BE2C (cell line): ENCODE data around the gene PTPRN2.

Source experiments
- DNase-seq: peaks from one replicate; pipeline ENCODE4 v3.0.0-alpha.2; 2020
- H3K27me3 ChIP-seq: fragments of 250-450 bp; sonication (Bioruptor Pico); 2 replicates; pipeline ENCODE4 v1.5.1; 2020; ENCODE audit warnings: mild to moderate bottlenecking
- H3K36me3 ChIP-seq: fragments of 250-450 bp; sonication (Bioruptor Pico); 2 replicates; pipeline ENCODE4 v1.5.1; 2020; ENCODE audit warnings: mild to moderate bottlenecking
- H3K4me1 ChIP-seq: fragments of 250-450 bp; sonication (Bioruptor Pico); 2 replicates; pipeline ENCODE4 v1.5.1; 2020
- H3K4me3 ChIP-seq: 2 replicates; pipeline ENCODE4 v1.5.1; 2011; ENCODE audit warnings: low read depth, low read length
- H3K9me3 ChIP-seq: fragments of 250-450 bp; sonication (Bioruptor Pico); 2 replicates; pipeline ENCODE4 v1.5.1; 2020
- TF ChIP-seq, protein P1 (sequence below): IDR thresholded peaks from 2 replicates; pipeline ENCODE4 v1.5.1; 2012; ENCODE audit warnings: mild to moderate bottlenecking, low read depth, low read length

Gene PTPRN2

DNA sequence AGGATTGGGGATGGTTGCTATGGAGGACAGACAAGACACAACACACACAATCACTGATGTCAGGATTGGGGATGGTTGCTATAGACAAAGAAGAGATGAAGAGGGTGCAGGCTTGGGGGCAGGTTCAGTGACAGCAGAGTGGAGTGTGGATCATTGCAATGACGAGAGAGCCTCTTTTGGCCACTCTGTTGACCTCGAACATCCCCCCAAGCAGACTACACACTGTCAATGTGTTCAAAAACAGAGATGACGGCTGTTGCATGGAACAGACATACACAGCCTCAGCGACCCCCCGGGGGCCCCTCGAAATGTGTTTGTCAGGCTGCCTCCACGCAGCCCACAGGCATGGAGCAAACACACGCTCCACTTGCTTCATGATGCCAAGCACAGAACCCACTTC is 133.0 kb downstream of the PTPRN2 start:
- Histone ChIP-seq H3K4me1 (no peaks in the 10 kb centered on the region), H3K9me3 (no peaks in the 10 kb centered on the region), H3K27me3 (no peaks in the 10 kb centered on the region), H3K4me3 (no peak overlapping the region), H3K36me3 (no peaks in the 10 kb centered on the region)
- DNase-seq, result no peak
- TF ChIP-seq, protein P1, sequence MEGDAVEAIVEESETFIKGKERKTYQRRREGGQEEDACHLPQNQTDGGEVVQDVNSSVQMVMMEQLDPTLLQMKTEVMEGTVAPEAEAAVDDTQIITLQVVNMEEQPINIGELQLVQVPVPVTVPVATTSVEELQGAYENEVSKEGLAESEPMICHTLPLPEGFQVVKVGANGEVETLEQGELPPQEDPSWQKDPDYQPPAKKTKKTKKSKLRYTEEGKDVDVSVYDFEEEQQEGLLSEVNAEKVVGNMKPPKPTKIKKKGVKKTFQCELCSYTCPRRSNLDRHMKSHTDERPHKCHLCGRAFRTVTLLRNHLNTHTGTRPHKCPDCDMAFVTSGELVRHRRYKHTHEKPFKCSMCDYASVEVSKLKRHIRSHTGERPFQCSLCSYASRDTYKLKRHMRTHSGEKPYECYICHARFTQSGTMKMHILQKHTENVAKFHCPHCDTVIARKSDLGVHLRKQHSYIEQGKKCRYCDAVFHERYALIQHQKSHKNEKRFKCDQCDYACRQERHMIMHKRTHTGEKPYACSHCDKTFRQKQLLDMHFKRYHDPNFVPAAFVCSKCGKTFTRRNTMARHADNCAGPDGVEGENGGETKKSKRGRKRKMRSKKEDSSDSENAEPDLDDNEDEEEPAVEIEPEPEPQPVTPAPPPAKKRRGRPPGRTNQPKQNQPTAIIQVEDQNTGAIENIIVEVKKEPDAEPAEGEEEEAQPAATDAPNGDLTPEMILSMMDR, result no peak

DNA sequence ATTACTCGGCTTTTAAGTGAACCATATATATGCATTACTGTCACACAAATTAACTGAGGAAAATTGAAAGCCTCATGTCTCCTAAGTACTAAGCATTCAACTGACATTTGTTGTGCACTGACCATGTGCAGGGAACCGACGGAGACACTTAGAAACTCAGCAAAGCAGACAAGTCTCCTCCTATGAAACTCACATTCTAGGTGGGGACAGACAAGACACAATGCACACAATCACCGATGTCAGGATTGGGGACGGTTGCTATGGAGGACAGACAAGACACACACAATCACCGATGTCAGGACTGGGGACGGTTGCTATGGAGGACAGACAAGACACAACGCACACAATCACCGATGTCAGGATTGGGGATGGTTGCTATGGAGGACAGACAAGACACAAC is 134.0 kb downstream of the PTPRN2 start:
- Histone ChIP-seq H3K27me3 (no peaks in the 10 kb centered on the region), H3K4me1 (no peaks in the 10 kb centered on the region), H3K4me3 (no peak overlapping the region), H3K36me3 (no peaks in the 10 kb centered on the region), H3K9me3 (no peaks in the 10 kb centered on the region)
- TF ChIP-seq, protein P1, result no peak
- no peak for DNase-seq

DNA sequence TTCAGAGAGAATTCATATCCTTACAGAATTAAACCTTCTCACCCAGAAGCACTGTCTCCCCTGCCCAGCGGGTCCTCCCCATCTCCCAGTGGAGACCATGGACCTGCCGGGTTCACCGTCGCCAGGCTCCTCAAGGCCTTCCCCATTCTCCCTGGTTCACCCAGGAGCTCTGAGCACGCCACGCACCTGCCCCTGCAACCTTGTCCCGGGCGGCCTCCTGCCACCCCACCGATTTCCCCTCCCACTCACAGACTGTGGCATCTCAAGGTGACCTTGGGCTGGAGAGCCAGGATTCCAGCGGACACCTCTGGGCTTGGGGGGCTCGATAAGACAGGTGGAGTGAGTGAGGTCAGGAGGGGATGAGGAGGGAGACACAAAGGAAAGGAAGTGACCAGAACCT is 135.3 kb downstream of the PTPRN2 start:
- Histone ChIP-seq H3K27me3 (no peaks in the 10 kb centered on the region), H3K4me1 (no peaks in the 10 kb centered on the region; the same call in 1 of the 2 replicates), H3K36me3 (no peaks in the 10 kb centered on the region), H3K9me3 (no peaks in the 10 kb centered on the region), H3K4me3 (no peak overlapping the region)
- no peak for DNase-seq
- TF ChIP-seq, protein P1, result no peak

DNA sequence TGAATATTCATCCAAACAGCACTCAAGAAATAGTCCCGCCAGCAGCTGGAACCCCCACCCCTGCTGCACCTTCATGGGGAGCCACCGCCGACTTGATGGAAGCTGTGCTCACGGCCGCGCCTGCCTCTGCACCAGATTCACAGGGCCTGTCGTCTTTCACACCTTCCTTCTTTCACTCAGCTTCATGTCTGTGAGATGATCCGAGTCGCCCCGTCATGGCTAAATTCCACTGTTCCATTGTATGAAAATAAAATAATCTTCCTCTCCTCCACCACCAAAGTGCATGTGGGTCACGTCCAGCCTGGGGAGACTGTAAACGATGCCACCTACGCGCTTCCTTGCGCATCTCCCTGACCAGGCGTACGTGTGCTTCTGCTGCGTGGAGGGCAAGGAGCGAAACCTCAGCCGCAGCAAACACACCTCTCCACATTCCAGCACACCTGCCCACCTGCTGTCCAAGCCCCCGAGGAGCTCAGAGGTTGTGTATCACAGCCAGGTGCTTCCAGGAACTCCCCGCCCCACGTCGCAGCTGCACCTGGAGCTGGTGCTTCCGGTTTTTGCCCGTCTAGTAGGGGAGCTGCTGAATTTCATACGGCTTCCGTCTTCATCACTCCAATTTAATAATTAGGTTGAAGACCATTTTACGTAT is 137.0 kb downstream of the PTPRN2 start:
- Histone ChIP-seq H3K27me3 (no peaks in the 10 kb centered on the region), H3K36me3 (no peaks in the 10 kb centered on the region), H3K4me1 (no peaks in the 10 kb centered on the region; the same call in 1 of the 2 replicates), H3K9me3 (no peaks in the 10 kb centered on the region), H3K4me3 (no peak overlapping the region)
- DNase-seq, result no peak
- TF ChIP-seq, protein P1, result no peak

DNA sequence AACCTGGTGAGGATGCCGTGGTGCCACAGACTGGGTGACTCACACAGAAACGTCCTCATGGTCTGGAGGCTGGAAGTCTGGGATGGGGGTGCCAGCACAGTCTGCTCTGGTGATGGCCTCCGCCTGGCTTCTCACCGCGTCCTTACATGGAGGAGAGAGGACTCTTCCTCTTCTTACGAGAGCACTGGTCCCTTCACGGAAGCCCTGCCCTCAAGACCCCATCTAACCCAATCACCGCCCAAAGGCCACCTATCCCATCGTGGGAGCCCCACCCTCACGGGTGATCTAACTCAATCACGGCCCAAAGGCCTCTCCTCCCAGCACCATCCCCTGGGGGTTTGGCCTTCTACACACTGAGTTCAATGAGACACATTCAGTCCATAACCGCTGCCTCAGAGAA is 137.7 kb downstream of the PTPRN2 start:
- H3K9me3 ChIP-seq, result no peaks in the 10 kb centered on the region
- H3K4me1 ChIP-seq, result no peaks in the 10 kb centered on the region; the same call in 1 of the 2 replicates
- TF ChIP-seq, protein P1, result no peak
- H3K4me3 ChIP-seq, result no peak overlapping the region
- no peaks in the 10 kb centered on the region for H3K36me3 ChIP-seq
- no peaks in the 10 kb centered on the region for H3K27me3 ChIP-seq
- DNase-seq, result no peak

DNA sequence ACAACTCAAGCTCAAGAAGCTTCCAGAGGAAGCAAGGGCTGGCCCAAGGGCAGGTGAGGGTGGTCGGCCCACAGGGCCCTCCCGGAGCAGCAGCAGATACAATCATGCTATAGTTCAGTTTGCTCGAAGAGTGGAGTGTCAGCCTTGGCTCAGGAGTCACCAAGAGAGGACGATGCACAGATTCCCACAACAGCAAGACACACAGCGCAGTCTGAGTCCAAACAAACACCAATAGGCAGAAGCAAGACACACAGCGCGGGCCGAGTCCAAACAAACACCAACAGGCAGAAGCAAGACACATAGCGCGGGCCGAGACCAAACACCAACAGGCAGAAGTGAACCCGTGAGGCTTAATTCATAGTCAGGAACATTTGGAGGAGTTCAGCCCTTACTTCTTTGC is 138.4 kb downstream of the PTPRN2 start:
- H3K4me1 ChIP-seq, result no peaks in the 10 kb centered on the region; the same call in 1 of the 2 replicates
- no peaks in the 10 kb centered on the region for H3K9me3 ChIP-seq
- no peak overlapping the region for H3K4me3 ChIP-seq
- no peak for DNase-seq
- H3K36me3 ChIP-seq, result no peaks in the 10 kb centered on the region
- TF ChIP-seq, protein P1, result no peak
- H3K27me3 ChIP-seq, result no peaks in the 10 kb centered on the region
